GM12878 (cell line): ENCODE measurements around the gene NUP210. TPM values are rescaled to one million over a fixed set of nuclear protein-coding genes. Genes with fewer than 3 reads are reported as not detected.

Source experiments
- ATAC-seq: fragments of 200-7000 bp; cut with Tn5 transposase; 3 replicates; pipeline ENCODE4 v1.9.1; 2020; ENCODE audit warnings: mild to moderate bottlenecking, moderate library complexity
- BruUV-seq: library from RNA; stranded (reverse); fragments of 400-500 nt; replicated peaks from 2 replicates; lab custom pipeline; 2021; lab: Mats Ljungman, UMichigan
- CTCF ChIA-PET: fragments of 300-600 bp; sonication (Branson Sonifier 250); formaldehyde crosslinking; extraction: SDS; loops from one replicate; lab custom pipeline; 2021; ENCODE audit warnings: inconsistent platforms; lab: Yijun Ruan, JAX
- POLR2A ChIA-PET: fragments of 350-600 bp; formaldehyde crosslinking; extraction: SDS; loops from one replicate; lab custom pipeline; 2021; ENCODE audit warnings: inconsistent platforms; lab: Charles Lee
- RAD21 ChIA-PET: fragments of 300-600 bp; sonication (Branson Sonifier 250); formaldehyde crosslinking; loops from one replicate; lab custom pipeline; 2023; ENCODE audit warnings: antibody characterized with exemption; ENCODE audit not compliant: unreplicated experiment; lab: Charles Lee
- SMC1A ChIA-PET: fragments of 300-600 bp; sonication (Branson Sonifier 250); formaldehyde crosslinking; loops from one replicate; lab custom pipeline; 2023; ENCODE audit not compliant: unreplicated experiment, uncharacterized antibody; lab: Charles Lee
- DNase-seq: peaks from one replicate; pipeline ENCODE4 v3.0.0-alpha.2; 2011; ENCODE audit warnings: low read depth, low spot score
- FAIRE-seq: peaks from 3 replicates; lab custom pipeline; 2011; peaks lifted over from hg19 to GRCh38; lab: Jason Lieb, UNC
- H2AFZ ChIP-seq: 2 replicates; pipeline ENCODE4 v1.6.0; 2011; ENCODE audit warnings: low read depth, low read length, control low read depth; ENCODE audit not compliant: control insufficient read depth
- H3K27ac ChIP-seq: 2 replicates; pipeline ENCODE4 v1.5.1; 2011; ENCODE audit warnings: control low read depth; ENCODE audit not compliant: control insufficient read depth, insufficient read depth
- H3K27me3 ChIP-seq, 2 experiments: replicated peaks in 1 of 2; 2 replicates each; pipeline versions ENCODE4 v1.6.0 to v1.6.1; 2011; ENCODE audit warnings: low read length in 1 of 2; ENCODE audit not compliant: control insufficient read depth in 2 of 2, insufficient read depth in 2 of 2
- H3K36me3 ChIP-seq, 2 experiments: 2 replicates each; pipeline ENCODE4 v1.5.1; 2011; ENCODE audit warnings: low read length in 1 of 2; ENCODE audit not compliant: control insufficient read depth in 2 of 2, insufficient read depth in 2 of 2
- H3K4me1 ChIP-seq: 2 replicates; pipeline ENCODE4 v1.6.1; 2011; ENCODE audit warnings: mild to moderate bottlenecking, low read length, moderate library complexity, mixed read lengths; ENCODE audit not compliant: control insufficient read depth, insufficient read depth
- H3K4me2 ChIP-seq: 2 replicates; pipeline ENCODE4 v1.6.0; 2011; ENCODE audit warnings: control low read depth; ENCODE audit not compliant: control insufficient read depth, insufficient read depth
- H3K4me3 ChIP-seq: fragments of 200-600 bp; sonication (generic); 2 replicates; pipeline ENCODE4 v1.5.1; 2016
- H3K79me2 ChIP-seq: 2 replicates; pipeline ENCODE4 v1.6.0; 2011; ENCODE audit warnings: low read length; ENCODE audit not compliant: control insufficient read depth, insufficient read depth
- H3K9ac ChIP-seq: 2 replicates; pipeline ENCODE4 v1.8.0; 2011; ENCODE audit warnings: low read length, control low read depth, mixed read lengths; ENCODE audit not compliant: control insufficient read depth, insufficient read depth
- H3K9me3 ChIP-seq: replicated peaks from 3 replicates; pipeline ENCODE4 v1.5.1; 2011; ENCODE audit warnings: mild to moderate bottlenecking, low read length; ENCODE audit not compliant: control insufficient read depth, insufficient read depth
- H4K20me1 ChIP-seq: 2 replicates; pipeline ENCODE4 v1.6.0; 2011; ENCODE audit not compliant: control insufficient read depth, insufficient read depth
- BMI1 ChIP-seq: fragments of 450-650 bp; IDR thresholded peaks from 2 replicates; pipeline ENCODE4 v1.6.1; 2016; ENCODE audit warnings: mild to moderate bottlenecking, moderate library complexity, borderline replicate concordance
- CEBPB ChIP-seq, 2 experiments: fragments of 150-350 bp in 1 of 2; IDR thresholded peaks; 2 replicates each; pipeline ENCODE4 v1.6.1; 2012 to 2014; ENCODE audit warnings: low read depth in 2 of 2, low read length in 2 of 2, borderline replicate concordance in 1 of 2, inconsistent platforms in 1 of 2
- IRF4 ChIP-seq: IDR thresholded peaks from 2 replicates; pipeline ENCODE4 v1.6.1; 2011; ENCODE audit warnings: low read depth, low read length
- NFIC ChIP-seq: IDR thresholded peaks from 2 replicates; pipeline ENCODE4 v1.6.1; 2012; ENCODE audit warnings: low read depth, mild to moderate bottlenecking, inconsistent platforms, low read length, moderate library complexity
- NFYB ChIP-seq: IDR thresholded peaks from 2 replicates; pipeline ENCODE4 v1.6.1; 2011; ENCODE audit warnings: low read depth, mild to moderate bottlenecking, low read length, improper control_type of control experiment, moderate library complexity; ENCODE audit not compliant: insufficient read depth
- PAX5 ChIP-seq: IDR thresholded peaks from 2 replicates; pipeline ENCODE4 v1.6.1; 2011; ENCODE audit warnings: low read depth, low read length, borderline replicate concordance
- PML ChIP-seq: IDR thresholded peaks from 2 replicates; pipeline ENCODE4 v1.6.1; 2012; ENCODE audit warnings: low read length, inconsistent platforms
- POLR2A ChIP-seq: IDR thresholded peaks from 2 replicates; pipeline ENCODE4 v1.6.1; 2011; ENCODE audit warnings: low read depth, mild to moderate bottlenecking, low read length
- SPI1 ChIP-seq: IDR thresholded peaks from 2 replicates; pipeline ENCODE4 v1.6.1; 2011; ENCODE audit warnings: low read depth, mild to moderate bottlenecking, low read length, moderate library complexity, borderline replicate concordance; ENCODE audit not compliant: insufficient read depth
- SUPT20H ChIP-seq: IDR thresholded peaks from 2 replicates; pipeline ENCODE4 v1.6.1; 2011; ENCODE audit warnings: low read depth, mild to moderate bottlenecking, low read length, moderate library complexity, borderline replicate concordance; ENCODE audit not compliant: control insufficient read depth
- TARDBP ChIP-seq: IDR thresholded peaks from 2 replicates; pipeline ENCODE4 v1.6.1; 2016; ENCODE audit warnings: borderline replicate concordance
- ZBED1 ChIP-seq: IDR thresholded peaks from 2 replicates; pipeline ENCODE4 v1.6.1; 2016; ENCODE audit warnings: borderline replicate concordance
- ZZZ3 ChIP-seq: IDR thresholded peaks from 2 replicates; pipeline ENCODE4 v1.6.1; 2011; ENCODE audit warnings: low read depth; ENCODE audit not compliant: control insufficient read depth, insufficient read length
- WGBS: methylation state at CpG from one replicate; pipeline ENCODE4 v1.1.6; 2016; ENCODE audit warnings: low lambda C conversion rate; ENCODE audit not compliant: insufficient replicate concordance, insufficient coverage; ENCODE audit errors: missing lambda C conversion rate; 5-methylcytosine and 5-hydroxymethylcytosine counted together
- in situ Hi-C: fragments of 300-500 bp; cut with MboI; formaldehyde crosslinking; loops from 9 replicates; pipeline ENCODE4 v1.14.3; 2018; ENCODE audit warnings: mixed read lengths
- intact Hi-C: fragments of 100-400 bp; cut with micrococcal nuclease; formaldehyde crosslinking; loops from one replicate; pipeline ENCODE4 v1.14.2; 2022; ENCODE audit not compliant: unreplicated experiment
- polyA plus RNA-seq, 11 experiments: library from polyadenylated mRNA; depleted of rRNA in 4 of 11; unstranded in 6 of 11; stranded (reverse) in 5 of 11; fragments of >200 nt; fragmentation: Nextera tagmentation in 4 of 11; fragmentation: Illumina TruSeq in 1 of 11; extraction: Ambion mirVana in 4 of 11; extraction: Trizol in 1 of 11; gene quantifications; 1 replicate in 1 of 11; 2 replicates in 10 of 11; pipeline versions ENCODE4 v1.2.1 to v1.2.3, GENCODE V29; 2011 to 2016; ENCODE audit warnings: inconsistent platforms in 2 of 11, missing spikeins in 2 of 11, low read depth in 1 of 11
- total RNA-seq, 4 experiments: library from RNA; depleted of rRNA in 3 of 4; stranded (reverse); fragments of >200 nt in 3 of 4; fragmentation: Illumina TruSeq in 1 of 4; extraction: Trizol in 1 of 4; gene quantifications; 2 replicates each; pipeline versions ENCODE4 v1.2.1 to v1.2.3, GENCODE V29; 2013 to 2021
- TF ChIP-seq, protein P1 (sequence below): IDR thresholded peaks from 2 replicates; pipeline ENCODE4 v1.6.1; 2011; ENCODE audit warnings: borderline replicate concordance, low read depth, mild to moderate bottlenecking, moderate library complexity, low read length; ENCODE audit not compliant: insufficient read depth, poor library complexity, severe bottlenecking
- TF ChIP-seq, protein P2 (sequence below): fragments of 450-650 bp; IDR thresholded peaks from 2 replicates; pipeline ENCODE4 v1.6.1; 2016; ENCODE audit warnings: mild to moderate bottlenecking
- TF ChIP-seq, protein P3 (sequence below): IDR thresholded peaks from 2 replicates; pipeline ENCODE4 v1.6.1; 2011; ENCODE audit warnings: mild to moderate bottlenecking, low read depth, low read length, moderate library complexity; ENCODE audit not compliant: insufficient replicate concordance
- TF ChIP-seq, protein P4 (sequence below): fragments of 450-650 bp; IDR thresholded peaks from 2 replicates; pipeline ENCODE4 v1.6.1; 2014; ENCODE audit warnings: mild to moderate bottlenecking
- TF ChIP-seq, protein P5 (sequence below), 3 experiments: IDR thresholded peaks in 2 of 3; conservative IDR thresholded peaks in 1 of 3; 2 replicates each; pipeline ENCODE4 v1.5.1; 2011; ENCODE audit warnings: low read depth in 3 of 3, low read length in 3 of 3, mild to moderate bottlenecking in 3 of 3, control low read depth in 2 of 3, moderate library complexity in 2 of 3, inconsistent platforms in 1 of 3, mixed read lengths in 1 of 3; ENCODE audit not compliant: control insufficient read depth in 2 of 3, insufficient read depth in 1 of 3; ENCODE audit errors: extremely low read depth in 1 of 3

Gene NUP210
- total and polyA plus RNA-seq, 10 of the 15 experiments (the other 5 are each of a cell fraction or from before 2014, with no cell fraction given), result 2.9 to 150 (median 76.0) TPM

DNA sequence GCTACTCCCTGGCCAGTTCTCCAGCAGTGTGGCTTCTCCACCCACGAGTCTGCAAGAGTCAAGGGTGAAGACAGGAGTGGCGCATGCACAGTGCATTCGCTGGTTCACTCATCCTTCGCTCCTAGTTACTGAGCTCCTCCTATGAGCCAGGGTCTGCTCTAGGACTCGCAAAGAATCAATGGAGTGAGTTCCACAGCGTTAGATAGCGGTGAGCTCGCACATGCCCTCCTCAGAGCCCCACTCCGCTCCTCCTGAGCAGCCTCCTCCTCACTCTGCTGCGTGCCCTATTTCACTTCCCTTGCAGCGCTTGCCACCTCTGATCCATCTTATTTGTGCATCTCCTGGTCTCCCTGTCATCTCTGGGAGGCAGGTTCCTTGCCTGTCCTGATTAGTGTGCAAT, 63.0 kb downstream of the NUP210 start:
- Histone ChIP-seq H3K36me3 (peaks cover 49 to 67% of the 10 kb centered on the region in 2 experiments), H3K27me3 (no peaks in the 10 kb centered on the region), H3K27ac (no peak overlapping the region), H3K4me1 (no peaks in the 10 kb centered on the region), H3K9me3 (no peaks in the 10 kb centered on the region), H3K79me2 (no peaks in the 10 kb centered on the region), H3K4me3 (no peak overlapping the region), H4K20me1 (no peaks in the 10 kb centered on the region), H3K9ac (no peak overlapping the region), H2AFZ (no peak overlapping the region), H3K4me2 (no peak overlapping the region)
- ATAC-seq, result no peak
- intact Hi-C loops, result no loop called here
- in situ Hi-C loops, result no loop called here
- DNase-seq, result no peak
- SMC1A ChIA-PET, result interaction anchor here (1.6 kb wide), 1 partner anchor 265 kb away, joined by 3 read pairs; no protein-coding TSS in a partner anchor
- POLR2A ChIA-PET, result no interaction called here
- no peak for FAIRE-seq
- 95% methylated on average over 11 of the region's 11 CpGs for WGBS
- RAD21 ChIA-PET, result interaction anchor here (0.5 kb wide), 1 partner anchor 130 kb away, joined by 3 read pairs; no protein-coding TSS in a partner anchor
- CTCF ChIA-PET, result interaction anchor here (0.7 to 2.1 kb wide), 2 partner anchors 64 to 96 kb away, joined by 3 to 10 read pairs; no protein-coding TSS in a partner anchor
- BruUV-seq, result no TSS peak
- TF ChIP-seq, protein P1, sequence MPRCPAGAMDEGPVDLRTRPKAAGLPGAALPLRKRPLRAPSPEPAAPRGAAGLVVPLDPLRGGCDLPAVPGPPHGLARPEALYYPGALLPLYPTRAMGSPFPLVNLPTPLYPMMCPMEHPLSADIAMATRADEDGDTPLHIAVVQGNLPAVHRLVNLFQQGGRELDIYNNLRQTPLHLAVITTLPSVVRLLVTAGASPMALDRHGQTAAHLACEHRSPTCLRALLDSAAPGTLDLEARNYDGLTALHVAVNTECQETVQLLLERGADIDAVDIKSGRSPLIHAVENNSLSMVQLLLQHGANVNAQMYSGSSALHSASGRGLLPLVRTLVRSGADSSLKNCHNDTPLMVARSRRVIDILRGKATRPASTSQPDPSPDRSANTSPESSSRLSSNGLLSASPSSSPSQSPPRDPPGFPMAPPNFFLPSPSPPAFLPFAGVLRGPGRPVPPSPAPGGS, result peak; percentile 82
- TF ChIP-seq TARDBP (no peak), NFYB (no peak), IRF4 (no peak), CEBPB (IDR thresholded peaks at IDR 0.05; ENCODE audit: borderline replicate concordance in 1 of 2, low read depth in 2 of 2, low read length in 2 of 2) (no peak), PAX5 (no peak), NFIC (no peak), PML (no peak), SUPT20H (no peak), ZZZ3 (no peak), BMI1 (no peak), SPI1 (no peak), ZBED1 (no peak), POLR2A (peak; percentile 52; the same call in 1 of the 2 replicates)
- TF ChIP-seq, protein P2, sequence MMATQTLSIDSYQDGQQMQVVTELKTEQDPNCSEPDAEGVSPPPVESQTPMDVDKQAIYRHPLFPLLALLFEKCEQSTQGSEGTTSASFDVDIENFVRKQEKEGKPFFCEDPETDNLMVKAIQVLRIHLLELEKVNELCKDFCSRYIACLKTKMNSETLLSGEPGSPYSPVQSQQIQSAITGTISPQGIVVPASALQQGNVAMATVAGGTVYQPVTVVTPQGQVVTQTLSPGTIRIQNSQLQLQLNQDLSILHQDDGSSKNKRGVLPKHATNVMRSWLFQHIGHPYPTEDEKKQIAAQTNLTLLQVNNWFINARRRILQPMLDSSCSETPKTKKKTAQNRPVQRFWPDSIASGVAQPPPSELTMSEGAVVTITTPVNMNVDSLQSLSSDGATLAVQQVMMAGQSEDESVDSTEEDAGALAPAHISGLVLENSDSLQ, result no peak
- TF ChIP-seq, protein P3, sequence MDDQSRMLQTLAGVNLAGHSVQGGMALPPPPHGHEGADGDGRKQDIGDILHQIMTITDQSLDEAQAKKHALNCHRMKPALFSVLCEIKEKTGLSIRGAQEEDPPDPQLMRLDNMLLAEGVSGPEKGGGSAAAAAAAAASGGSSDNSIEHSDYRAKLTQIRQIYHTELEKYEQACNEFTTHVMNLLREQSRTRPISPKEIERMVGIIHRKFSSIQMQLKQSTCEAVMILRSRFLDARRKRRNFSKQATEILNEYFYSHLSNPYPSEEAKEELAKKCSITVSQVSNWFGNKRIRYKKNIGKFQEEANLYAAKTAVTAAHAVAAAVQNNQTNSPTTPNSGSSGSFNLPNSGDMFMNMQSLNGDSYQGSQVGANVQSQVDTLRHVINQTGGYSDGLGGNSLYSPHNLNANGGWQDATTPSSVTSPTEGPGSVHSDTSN, result peak; percentile 23
- TF ChIP-seq, protein P4, sequence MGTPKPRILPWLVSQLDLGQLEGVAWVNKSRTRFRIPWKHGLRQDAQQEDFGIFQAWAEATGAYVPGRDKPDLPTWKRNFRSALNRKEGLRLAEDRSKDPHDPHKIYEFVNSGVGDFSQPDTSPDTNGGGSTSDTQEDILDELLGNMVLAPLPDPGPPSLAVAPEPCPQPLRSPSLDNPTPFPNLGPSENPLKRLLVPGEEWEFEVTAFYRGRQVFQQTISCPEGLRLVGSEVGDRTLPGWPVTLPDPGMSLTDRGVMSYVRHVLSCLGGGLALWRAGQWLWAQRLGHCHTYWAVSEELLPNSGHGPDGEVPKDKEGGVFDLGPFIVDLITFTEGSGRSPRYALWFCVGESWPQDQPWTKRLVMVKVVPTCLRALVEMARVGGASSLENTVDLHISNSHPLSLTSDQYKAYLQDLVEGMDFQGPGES, result no peak
- TF ChIP-seq, protein P5, sequence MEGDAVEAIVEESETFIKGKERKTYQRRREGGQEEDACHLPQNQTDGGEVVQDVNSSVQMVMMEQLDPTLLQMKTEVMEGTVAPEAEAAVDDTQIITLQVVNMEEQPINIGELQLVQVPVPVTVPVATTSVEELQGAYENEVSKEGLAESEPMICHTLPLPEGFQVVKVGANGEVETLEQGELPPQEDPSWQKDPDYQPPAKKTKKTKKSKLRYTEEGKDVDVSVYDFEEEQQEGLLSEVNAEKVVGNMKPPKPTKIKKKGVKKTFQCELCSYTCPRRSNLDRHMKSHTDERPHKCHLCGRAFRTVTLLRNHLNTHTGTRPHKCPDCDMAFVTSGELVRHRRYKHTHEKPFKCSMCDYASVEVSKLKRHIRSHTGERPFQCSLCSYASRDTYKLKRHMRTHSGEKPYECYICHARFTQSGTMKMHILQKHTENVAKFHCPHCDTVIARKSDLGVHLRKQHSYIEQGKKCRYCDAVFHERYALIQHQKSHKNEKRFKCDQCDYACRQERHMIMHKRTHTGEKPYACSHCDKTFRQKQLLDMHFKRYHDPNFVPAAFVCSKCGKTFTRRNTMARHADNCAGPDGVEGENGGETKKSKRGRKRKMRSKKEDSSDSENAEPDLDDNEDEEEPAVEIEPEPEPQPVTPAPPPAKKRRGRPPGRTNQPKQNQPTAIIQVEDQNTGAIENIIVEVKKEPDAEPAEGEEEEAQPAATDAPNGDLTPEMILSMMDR (IDR thresholded peaks at IDR 0.05 in 2 of 3, conservative IDR thresholded peaks at IDR 0.05 in 1 of 3; ENCODE audit: control insufficient read depth in 2 of 3, extremely low read depth in 1 of 3, insufficient read depth in 1 of 3, low read depth in 3 of 3, low read length in 3 of 3), result no peak
